ENCODE measurements around the gene PLPP2. TPM values are rescaled to one million over a fixed set of nuclear protein-coding genes. Genes with fewer than 3 reads are reported as not detected.

PLPP2 gene
- total and polyA plus RNA-seq, 2 donors (not counting 1 experiment from before 2014, with no cell fraction given): 1.8 to 26.6 TPM

- Histone ChIP-seq H4K20me1 (ENCODE audit: control insufficient read depth, extremely low read depth, insufficient read depth, low read length) (no peaks in the 10 kb centered on the region), H3K27me3 (ENCODE audit: control insufficient read depth, insufficient read depth, low read length) (no peaks in the 10 kb centered on the region)
- DNase-seq (ENCODE audit: low read depth in 2 of 2): no peak
Observed at GRCh38 chr19:338421-338820, 47.2 kb upstream of the PLPP2 start.

GRCh38 chr19:336067-336614 is 44.9 kb upstream of the PLPP2 start:
- no peak overlapping the region for H3K4me2 ChIP-seq (ENCODE audit: extremely low read depth, insufficient read depth, low read length)
- H3K27me3 ChIP-seq (ENCODE audit: control insufficient read depth, insufficient read depth, low read length): no peaks in the 10 kb centered on the region
- no peaks in the 10 kb centered on the region for H3K9me3 ChIP-seq (ENCODE audit: control insufficient read depth, insufficient read depth, low read depth, low read length)
- H2AFZ ChIP-seq (ENCODE audit: low read length): no peak overlapping the region
- peaks cover 13% of the 10 kb centered on the region for H3K36me3 ChIP-seq (ENCODE audit: control insufficient read depth, insufficient read depth, low read length)
- no peak overlapping the region for H3K9ac ChIP-seq (ENCODE audit: insufficient read depth, low read length)
- no peaks in the 10 kb centered on the region for H3K4me1 ChIP-seq (ENCODE audit: control insufficient read depth, extremely low read depth, insufficient read depth, low read length)
- DNase-seq (ENCODE audit: low read depth in 2 of 2): no peak
- no peak overlapping the region for H3K27ac ChIP-seq (ENCODE audit: insufficient read depth, low read length)
- H3K79me2 ChIP-seq (ENCODE audit: control insufficient read depth, insufficient read depth, low read length): peaks cover 65% of the 10 kb centered on the region
- no peak overlapping the region for H3K4me3 ChIP-seq (replicated peaks in 1 of 4; ENCODE audit: control extremely low read depth in 1 of 4, insufficient read depth in 1 of 4, low read depth in 3 of 4, low read length in 4 of 4)
- TF ChIP-seq CTCF (conservative IDR thresholded peaks at IDR 0.05 in 1 of 2, IDR thresholded peaks at IDR 0.05 in 1 of 2; ENCODE audit: low read depth in 1 of 2, low read length in 2 of 2): no peak
- TF ChIP-seq EZH2 (IDR thresholded peaks at IDR 0.05; ENCODE audit: low read length, missing control alignments): no peak
- no peaks in the 10 kb centered on the region for H4K20me1 ChIP-seq (ENCODE audit: control insufficient read depth, extremely low read depth, insufficient read depth, low read length)

More at GRCh38 chr19:338421-338820, 47.2 kb upstream of the PLPP2 start:
- peaks cover 4% of the 10 kb centered on the region for H3K4me1 ChIP-seq (ENCODE audit: control insufficient read depth, extremely low read depth, insufficient read depth, low read length)
- no peak overlapping the region for H3K27ac ChIP-seq (ENCODE audit: insufficient read depth, low read length)
- no peak overlapping the region for H2AFZ ChIP-seq (ENCODE audit: low read length)
- no peak overlapping the region for H3K9ac ChIP-seq (ENCODE audit: insufficient read depth, low read length)
- TF ChIP-seq CTCF (conservative IDR thresholded peaks at IDR 0.05 in 1 of 2, IDR thresholded peaks at IDR 0.05 in 1 of 2; ENCODE audit: low read depth in 1 of 2, low read length in 2 of 2): no peak
- H3K4me2 ChIP-seq (ENCODE audit: extremely low read depth, insufficient read depth, low read length): no peak overlapping the region
- no peak overlapping the region for H3K4me3 ChIP-seq (replicated peaks in 1 of 4; ENCODE audit: control extremely low read depth in 1 of 4, insufficient read depth in 1 of 4, low read depth in 3 of 4, low read length in 4 of 4)
- peaks cover 17% of the 10 kb centered on the region for H3K36me3 ChIP-seq (ENCODE audit: control insufficient read depth, insufficient read depth, low read length)
- H3K9me3 ChIP-seq (ENCODE audit: control insufficient read depth, insufficient read depth, low read depth, low read length): no peaks in the 10 kb centered on the region
- peaks cover 86% of the 10 kb centered on the region for H3K79me2 ChIP-seq (ENCODE audit: control insufficient read depth, insufficient read depth, low read length)

GRCh38 chr19:335486-336066 is 44.4 kb upstream of the PLPP2 start:
- DNase-seq (ENCODE audit: low read depth in 2 of 2): no peak
- Histone ChIP-seq H3K36me3 (ENCODE audit: control insufficient read depth, insufficient read depth, low read length) (peaks cover 10% of the 10 kb centered on the region), H3K9me3 (ENCODE audit: control insufficient read depth, insufficient read depth, low read depth, low read length) (no peaks in the 10 kb centered on the region), H3K4me3 (replicated peaks in 1 of 4; ENCODE audit: control extremely low read depth in 1 of 4, insufficient read depth in 1 of 4, low read depth in 3 of 4, low read length in 4 of 4) (no peak overlapping the region), H3K27me3 (ENCODE audit: control insufficient read depth, insufficient read depth, low read length) (no peaks in the 10 kb centered on the region), H3K4me2 (ENCODE audit: extremely low read depth, insufficient read depth, low read length) (no peak overlapping the region), H2AFZ (ENCODE audit: low read length) (no peak overlapping the region), H3K79me2 (ENCODE audit: control insufficient read depth, insufficient read depth, low read length) (peaks cover 60% of the 10 kb centered on the region), H3K9ac (ENCODE audit: insufficient read depth, low read length) (no peak overlapping the region), H3K27ac (ENCODE audit: insufficient read depth, low read length) (no peak overlapping the region), H4K20me1 (ENCODE audit: control insufficient read depth, extremely low read depth, insufficient read depth, low read length) (no peaks in the 10 kb centered on the region), H3K4me1 (ENCODE audit: control insufficient read depth, extremely low read depth, insufficient read depth, low read length) (no peaks in the 10 kb centered on the region)
- TF ChIP-seq EZH2 (IDR thresholded peaks at IDR 0.05; ENCODE audit: low read length, missing control alignments): no peak
- no peak for TF ChIP-seq CTCF (conservative IDR thresholded peaks at IDR 0.05 in 1 of 2, IDR thresholded peaks at IDR 0.05 in 1 of 2; ENCODE audit: low read depth in 1 of 2, low read length in 2 of 2)

All from fibroblast of lung (primary cell).